Ovary (tissue), 9 donors: ENCODE measurements around the gene TMEM269. TPM values are rescaled to one million over a fixed set of nuclear protein-coding genes. Genes with fewer than 3 reads are reported as not detected.
A peak's percentile ranks its signal among the peaks of the same experiment; 100 is the strongest.

ENCODE experiments used
- DNase-seq, 5 donors: peaks; one replicate each; pipeline ENCODE4 v3.0.0-alpha.2; 2019 to 2020
- H3K27ac ChIP-seq, 2 donors: fragments of 200-600 bp; one replicate each; pipeline versions ENCODE4 v1.5.1 to v1.8.0; 2019 to 2022
- H3K27me3 ChIP-seq: fragments of 200-600 bp; one replicate; pipeline ENCODE4 v1.8.0; 2022
- H3K36me3 ChIP-seq: fragments of 200-600 bp; sonication (generic); one replicate; pipeline ENCODE4 v1.5.1; 2019
- H3K4me1 ChIP-seq: one replicate; pipeline ENCODE4 v1.8.1; 2013; ENCODE audit warnings: mild to moderate bottlenecking, moderate library complexity; ENCODE audit not compliant: insufficient read depth
- H3K4me3 ChIP-seq: fragments of 200-600 bp; sonication (generic); one replicate; pipeline ENCODE4 v1.5.1; 2017
- H3K9me3 ChIP-seq, 2 donors: fragments of 200-600 bp in 1 of 2; sonication (generic) in 1 of 2; one replicate each; pipeline versions ENCODE4 v1.5.1 to v1.8.1; 2013 to 2019; ENCODE audit warnings: mild to moderate bottlenecking in 1 of 2, moderate library complexity in 1 of 2
- EP300 ChIP-seq: sonication (generic); formaldehyde crosslinking; IDR thresholded peaks from one replicate; pipeline ENCODE4 v1.6.1; 2017; ENCODE audit warnings: antibody characterized with exemption
- POLR2A ChIP-seq: fragments of 450-650 bp; IDR thresholded peaks from one replicate; pipeline ENCODE4 v1.6.1; 2017; ENCODE audit warnings: antibody characterized with exemption, mild to moderate bottlenecking, moderate library complexity
- WGBS, 3 donors: extraction: QIAGEN DNeasy Blood & Tissue Kit in 1 of 3; methylation state at CpG; one replicate each; pipeline versions ENCODE4 v1.1.5 to v1.1.7; 2013 to 2017; 5-methylcytosine and 5-hydroxymethylcytosine counted together
- intact Hi-C, 4 donors: fragments of 100-400 bp; cut with DNase I; formaldehyde crosslinking; loops; one replicate each; pipeline versions ENCODE4 v1.11.0 to v1.15.1; 2022 to 2023
- polyA plus RNA-seq, 2 donors: library from polyadenylated mRNA; stranded (reverse); fragments of 200-250 nt in 1 of 2; fragments of 350-450 nt in 1 of 2; fragmentation: Illumina TruSeq in 1 of 2; extraction: RNeasy Lipid Tissue Mini Kit (QIAGEN cat#74804) in 1 of 2; gene quantifications; one replicate each; pipeline ENCODE4 v1.2.3, GENCODE V29; 2013 to 2014
- total RNA-seq, 7 donors: library from RNA; depleted of rRNA in 2 of 7; stranded (reverse); fragments of >200 nt in 2 of 7; fragmentation: NEBNext Ultra II Directional in 3 of 7; extraction: Animal tissue kit (Norgen Biotek cat#: 25700) in 3 of 7; gene quantifications; one replicate each; pipeline versions ENCODE4 v1.1.0 to v1.2.4, GENCODE V29; 2016 to 2023
- TF ChIP-seq, protein P1 (sequence below), 3 donors: fragments of 450-650 bp in 2 of 3; fragments of 200-600 bp in 1 of 3; IDR thresholded peaks; one replicate each; pipeline versions ENCODE4 v1.5.1 to v1.8.0; 2016 to 2022; ENCODE audit warnings: antibody characterized with exemption in 3 of 3, mild to moderate bottlenecking in 1 of 3
- donor health status: DM: no; HTN: no; CAD: no; lungs with moderate emphysema.
- donor health status: DM: no; HTN: no; CAD: no.
- donor health status: Bipolar disorder and iron deficiency.
- donor health status: DM: yes; HTN: yes; CAD: no.
- donor health status: DM: no; HTN: no; CAD: no.
- donor health status: DM: yes; HTN: yes; CAD: no.

TMEM269 gene
- total and polyA plus RNA-seq, 9 donors, result 0.07 to 0.62 (median 0.31) TPM; not detected in 3

- intact Hi-C loops, result loop anchor here in 1 of 4 donors (10.0 kb wide), 1 partner anchor 52 kb away; the partner anchor contains the start of genes C1orf50 and P3H1
- H3K4me1 ChIP-seq, result peaks cover 7% of the 10 kb centered on the region
- no peaks in the 10 kb centered on the region for H3K36me3 ChIP-seq
- peak within 1 kb of the TSS; percentile 90 for H3K4me3 ChIP-seq
- peak within 1 kb of the TSS; percentile 71 to 99 for H3K27ac ChIP-seq
- 1% methylated on average over 52 to 66 of the region's 66 CpGs for WGBS, 3 donors
- peak; percentile 92 to 96 (median 95) for DNase-seq
- no peaks in the 10 kb centered on the region for H3K27me3 ChIP-seq
- TF ChIP-seq, protein P1, sequence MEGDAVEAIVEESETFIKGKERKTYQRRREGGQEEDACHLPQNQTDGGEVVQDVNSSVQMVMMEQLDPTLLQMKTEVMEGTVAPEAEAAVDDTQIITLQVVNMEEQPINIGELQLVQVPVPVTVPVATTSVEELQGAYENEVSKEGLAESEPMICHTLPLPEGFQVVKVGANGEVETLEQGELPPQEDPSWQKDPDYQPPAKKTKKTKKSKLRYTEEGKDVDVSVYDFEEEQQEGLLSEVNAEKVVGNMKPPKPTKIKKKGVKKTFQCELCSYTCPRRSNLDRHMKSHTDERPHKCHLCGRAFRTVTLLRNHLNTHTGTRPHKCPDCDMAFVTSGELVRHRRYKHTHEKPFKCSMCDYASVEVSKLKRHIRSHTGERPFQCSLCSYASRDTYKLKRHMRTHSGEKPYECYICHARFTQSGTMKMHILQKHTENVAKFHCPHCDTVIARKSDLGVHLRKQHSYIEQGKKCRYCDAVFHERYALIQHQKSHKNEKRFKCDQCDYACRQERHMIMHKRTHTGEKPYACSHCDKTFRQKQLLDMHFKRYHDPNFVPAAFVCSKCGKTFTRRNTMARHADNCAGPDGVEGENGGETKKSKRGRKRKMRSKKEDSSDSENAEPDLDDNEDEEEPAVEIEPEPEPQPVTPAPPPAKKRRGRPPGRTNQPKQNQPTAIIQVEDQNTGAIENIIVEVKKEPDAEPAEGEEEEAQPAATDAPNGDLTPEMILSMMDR (IDR thresholded peaks at IDR 0.05), result no peak
- TF ChIP-seq POLR2A, result peak; percentile 40
- TF ChIP-seq EP300, result no peak
- no peaks in the 10 kb centered on the region for H3K9me3 ChIP-seq
Observed at GRCh38 chr1:42816585-42817439, 32.0 kb downstream of the TMEM269 start, which contains the start of the genes ERMAP and SVBP. TSS of gene ERMAP (plus strand) at chr1:42817122. CDS start at chr1:42830449, 13,327 bp downstream. TSS of gene SVBP (minus strand) at chr1:42817397. CDS start at chr1:42816544, 853 bp downstream.

- peak overlapping the region in 1 of 2 donors; percentile 99 for H3K27ac ChIP-seq
- DNase-seq, result no peak
- no peaks in the 10 kb centered on the region for H3K27me3 ChIP-seq
- H3K4me3 ChIP-seq, result peak overlapping the region; percentile 90
- intact Hi-C loops, result loop anchor here in 1 of 4 donors (10.0 kb wide), 1 partner anchor 53 kb away; the partner anchor contains the start of genes C1orf50 and P3H1
- 1 to 2% (median 1%) methylated on average over 13 of the region's 13 CpGs for WGBS, 3 donors
- no peaks in the 10 kb centered on the region for H3K36me3 ChIP-seq
- H3K4me1 ChIP-seq, result peaks cover 7% of the 10 kb centered on the region
- TF ChIP-seq POLR2A (no peak), EP300 (no peak)
- TF ChIP-seq, protein P1 (IDR thresholded peaks at IDR 0.05), result no peak
- H3K9me3 ChIP-seq, result no peaks in the 10 kb centered on the region
Observed at GRCh38 chr1:42817440-42817767, 32.6 kb downstream of the TMEM269 start.

- Histone ChIP-seq H3K27ac (no peak overlapping the region), H3K4me3 (no peak overlapping the region)
- intact Hi-C loops, result loop anchor here in 1 of 4 donors (10.0 kb wide), 1 partner anchor 53 kb away; the partner anchor contains the start of genes C1orf50 and P3H1
Observed at GRCh38 chr1:42817976-42818375, 33.2 kb downstream of the TMEM269 start.

GRCh38 chr1:42820813-42821212 lies 36.0 kb downstream of the TMEM269 start:
- 42 to 54% (median 49%) methylated on average over 1 of the region's 1 CpG for WGBS, 3 donors
- intact Hi-C loops, result no loop called here
- Histone ChIP-seq H3K27ac (no peak overlapping the region), H3K27me3 (no peaks in the 10 kb centered on the region), H3K4me1 (peaks cover 7% of the 10 kb centered on the region), H3K9me3 (no peaks in the 10 kb centered on the region), H3K4me3 (no peak overlapping the region), H3K36me3 (no peaks in the 10 kb centered on the region)
- TF ChIP-seq, protein P1 (IDR thresholded peaks at IDR 0.05), result no peak
- TF ChIP-seq EP300 (no peak), POLR2A (no peak)
- DNase-seq, result no peak

More at GRCh38 chr1:42817976-42818375, 33.2 kb downstream of the TMEM269 start:
- Histone ChIP-seq H3K36me3 (no peaks in the 10 kb centered on the region), H3K4me1 (peaks cover 7% of the 10 kb centered on the region), H3K9me3 (no peaks in the 10 kb centered on the region), H3K27me3 (no peaks in the 10 kb centered on the region)
- no peak for TF ChIP-seq POLR2A
- TF ChIP-seq, protein P1 (IDR thresholded peaks at IDR 0.05), result no peak
- no peak for DNase-seq
- 94 to 96% (median 95%) methylated on average over 3 of the region's 3 CpGs for WGBS, 3 donors
